ENCODE data around the gene RPL28.

RPL28 gene

GRCh38 chr19:55376241-55376933 lies 9.3 kb upstream of the RPL28 start, which contains the start of gene TMEM190:
TSS of gene TMEM190 (plus strand) at chr19:55376826. CDS start at chr19:55376854, 28 bp downstream.
- Mint-ChIP-seq H3K9me3 (no peaks in the 10 kb centered on the region), H3K36me3 (ENCODE audit: low read depth) (peaks cover 6% of the 10 kb centered on the region), H3K4me1 (ENCODE audit: low read depth) (peaks cover 6% of the 10 kb centered on the region), H3K27me3 (peaks cover 37% of the 10 kb centered on the region), H3K4me3 (no peak within 1 kb of the TSS), H3K27ac (no peak within 1 kb of the TSS)
- DNase-seq, result no peak

GRCh38 chr19:55377356-55378131 lies 8.2 kb upstream of the RPL28 start:
- Mint-ChIP-seq H3K4me1 (ENCODE audit: low read depth) (peaks cover 10% of the 10 kb centered on the region), H3K27ac (no peak overlapping the region), H3K27me3 (peaks cover 25% of the 10 kb centered on the region), H3K4me3 (no peak overlapping the region), H3K9me3 (no peaks in the 10 kb centered on the region), H3K36me3 (ENCODE audit: low read depth) (peaks cover 16% of the 10 kb centered on the region)
- no peak for DNase-seq

GRCh38 chr19:55379174-55379573 lies 6.6 kb upstream of the RPL28 start:
- H3K9me3 Mint-ChIP-seq, result no peaks in the 10 kb centered on the region
- DNase-seq, result no peak
- H3K27me3 Mint-ChIP-seq, result peaks cover 15% of the 10 kb centered on the region
- no peak overlapping the region for H3K4me3 Mint-ChIP-seq
- peaks cover 15% of the 10 kb centered on the region for H3K4me1 Mint-ChIP-seq (ENCODE audit: low read depth)
- H3K36me3 Mint-ChIP-seq (ENCODE audit: low read depth), result peaks cover 23% of the 10 kb centered on the region
- H3K27ac Mint-ChIP-seq, result no peak overlapping the region

- Mint-ChIP-seq H3K27me3 (no peaks in the 10 kb centered on the region), H3K4me3 (peak overlapping the region; percentile 89), H3K4me1 (ENCODE audit: low read depth) (peaks cover 28% of the 10 kb centered on the region), H3K27ac (no peak overlapping the region), H3K36me3 (ENCODE audit: low read depth) (peaks cover 42% of the 10 kb centered on the region), H3K9me3 (no peaks in the 10 kb centered on the region)
- DNase-seq, result no peak
Observed at GRCh38 chr19:55382013-55382412, 3.7 kb upstream of the RPL28 start.

- H3K4me3 Mint-ChIP-seq, result peak overlapping the region; percentile 89
- H3K27me3 Mint-ChIP-seq, result no peaks in the 10 kb centered on the region
- no peak for DNase-seq
- peak overlapping the region; percentile 91 for H3K27ac Mint-ChIP-seq
- peaks cover 32% of the 10 kb centered on the region for H3K4me1 Mint-ChIP-seq (ENCODE audit: low read depth)
- no peaks in the 10 kb centered on the region for H3K9me3 Mint-ChIP-seq
- H3K36me3 Mint-ChIP-seq (ENCODE audit: low read depth), result peaks cover 48% of the 10 kb centered on the region
Observed at GRCh38 chr19:55382522-55383054, 3.1 kb upstream of the RPL28 start.

- Mint-ChIP-seq H3K27ac (peak overlapping the region; percentile 91), H3K27me3 (no peaks in the 10 kb centered on the region), H3K4me3 (peak overlapping the region; percentile 89), H3K9me3 (no peaks in the 10 kb centered on the region), H3K4me1 (ENCODE audit: low read depth) (peaks cover 42% of the 10 kb centered on the region), H3K36me3 (ENCODE audit: low read depth) (peaks cover 57% of the 10 kb centered on the region)
- DNase-seq, result peak; percentile 77
Observed at GRCh38 chr19:55383279-55384130, 2.2 kb upstream of the RPL28 start.

- Mint-ChIP-seq H3K27me3 (no peaks in the 10 kb centered on the region), H3K36me3 (ENCODE audit: low read depth) (peaks cover 65% of the 10 kb centered on the region), H3K4me3 (peak within 1 kb of the TSS; percentile 92), H3K4me1 (ENCODE audit: low read depth) (peaks cover 48% of the 10 kb centered on the region), H3K9me3 (no peaks in the 10 kb centered on the region), H3K27ac (peak within 1 kb of the TSS; percentile 99)
- peak; percentile 77 for DNase-seq
Observed at GRCh38 chr19:55384131-55384919, 1.4 kb upstream of the RPL28 start, which contains the start of gene TMEM238. TSS of gene TMEM238 (minus strand) at chr19:55384292. CDS start at chr19:55384259, 33 bp downstream.

GRCh38 chr19:55384920-55385723 lies 610 bp upstream of the RPL28 start:
- peaks cover 71% of the 10 kb centered on the region for H3K36me3 Mint-ChIP-seq (ENCODE audit: low read depth)
- H3K9me3 Mint-ChIP-seq, result no peaks in the 10 kb centered on the region
- DNase-seq, result peak; percentile 96
- H3K27me3 Mint-ChIP-seq, result no peaks in the 10 kb centered on the region
- H3K27ac Mint-ChIP-seq, result peak overlapping the region; percentile 99
- H3K4me3 Mint-ChIP-seq, result peak overlapping the region; percentile 92
- peaks cover 55% of the 10 kb centered on the region for H3K4me1 Mint-ChIP-seq (ENCODE audit: low read depth)

GRCh38 chr19:55386493-55386971 lies 800 bp downstream of the RPL28 start:
- Mint-ChIP-seq H3K36me3 (ENCODE audit: low read depth) (peaks cover 80% of the 10 kb centered on the region), H3K4me3 (peak overlapping the region; percentile 92), H3K9me3 (no peaks in the 10 kb centered on the region), H3K27me3 (no peaks in the 10 kb centered on the region), H3K27ac (peak overlapping the region; percentile 99), H3K4me1 (ENCODE audit: low read depth) (peaks cover 59% of the 10 kb centered on the region)
- no peak for DNase-seq

- H3K9me3 Mint-ChIP-seq, result no peaks in the 10 kb centered on the region
- H3K27me3 Mint-ChIP-seq, result no peaks in the 10 kb centered on the region
- peak overlapping the region; percentile 99 for H3K27ac Mint-ChIP-seq
- peak overlapping the region; percentile 92 for H3K4me3 Mint-ChIP-seq
- H3K4me1 Mint-ChIP-seq (ENCODE audit: low read depth), result peaks cover 49% of the 10 kb centered on the region
- peaks cover 73% of the 10 kb centered on the region for H3K36me3 Mint-ChIP-seq (ENCODE audit: low read depth)
- no peak for DNase-seq
Observed at GRCh38 chr19:55387736-55388497, 2.2 kb downstream of the RPL28 start.

GRCh38 chr19:55389386-55390317 lies 3.9 kb downstream of the RPL28 start:
- Mint-ChIP-seq H3K27ac (peak overlapping the region; percentile 99), H3K36me3 (ENCODE audit: low read depth) (peaks cover 65% of the 10 kb centered on the region), H3K27me3 (no peaks in the 10 kb centered on the region), H3K4me3 (peak overlapping the region; percentile 92), H3K4me1 (ENCODE audit: low read depth) (peaks cover 39% of the 10 kb centered on the region), H3K9me3 (no peaks in the 10 kb centered on the region)
- no peak for DNase-seq

Measured in activated T-cell treated with anti-CD3 and anti-CD28 coated beads, Interleukin-2, amount 50 U/mL, for 24 hours (primary cell).